ENCODE results near the gene CTNND2. TPM values are rescaled to one million over a fixed set of nuclear protein-coding genes. Genes with fewer than 3 reads are reported as not detected.
A peak's percentile ranks its signal among the peaks of the same experiment; 100 is the strongest.
"Not testable (repeated sequence)": the region's sequence is repeated elsewhere in the genome, so short reads cannot be mapped to it uniquely, and the experiment has no call there.

Gene CTNND2
- total RNA-seq, 2 donors from 2014 or later = not detected

DNA sequence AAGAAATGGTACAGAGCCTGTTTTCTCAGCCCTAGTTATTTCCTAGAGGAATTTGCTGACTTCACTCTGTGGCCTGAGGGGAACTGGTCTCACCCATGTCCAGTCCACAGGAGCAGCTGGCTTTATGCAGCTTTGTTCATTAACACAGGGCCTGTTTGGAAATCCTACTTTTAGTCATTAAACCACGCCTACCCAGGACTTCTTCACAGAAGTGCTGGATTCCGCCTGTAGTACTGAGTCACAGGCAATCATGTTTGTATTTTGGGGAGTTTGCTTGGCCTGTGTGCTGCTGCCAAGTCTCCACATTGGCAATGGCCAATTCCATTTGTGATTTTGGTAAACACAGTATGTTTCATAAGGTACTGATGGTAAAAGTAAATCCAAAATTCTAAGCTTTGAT, 52.8 kb downstream of the CTNND2 start:
- DNase-seq (ENCODE audit: low spot score) (no peak), ATAC-seq (ENCODE audit: insufficient number of reproducible peaks, low FRiP score, low read depth) (peak; percentile 23)
- H3K27me3 ChIP-seq (replicated peaks; ENCODE audit: insufficient read depth) = no peaks in the 10 kb centered on the region
- no peaks in the 10 kb centered on the region for H3K4me1 ChIP-seq (ENCODE audit: control insufficient read depth in 1 of 2, low read depth in 2 of 2)
- H3K27ac ChIP-seq = no peak overlapping the region
- TF ChIP-seq, protein P1, sequence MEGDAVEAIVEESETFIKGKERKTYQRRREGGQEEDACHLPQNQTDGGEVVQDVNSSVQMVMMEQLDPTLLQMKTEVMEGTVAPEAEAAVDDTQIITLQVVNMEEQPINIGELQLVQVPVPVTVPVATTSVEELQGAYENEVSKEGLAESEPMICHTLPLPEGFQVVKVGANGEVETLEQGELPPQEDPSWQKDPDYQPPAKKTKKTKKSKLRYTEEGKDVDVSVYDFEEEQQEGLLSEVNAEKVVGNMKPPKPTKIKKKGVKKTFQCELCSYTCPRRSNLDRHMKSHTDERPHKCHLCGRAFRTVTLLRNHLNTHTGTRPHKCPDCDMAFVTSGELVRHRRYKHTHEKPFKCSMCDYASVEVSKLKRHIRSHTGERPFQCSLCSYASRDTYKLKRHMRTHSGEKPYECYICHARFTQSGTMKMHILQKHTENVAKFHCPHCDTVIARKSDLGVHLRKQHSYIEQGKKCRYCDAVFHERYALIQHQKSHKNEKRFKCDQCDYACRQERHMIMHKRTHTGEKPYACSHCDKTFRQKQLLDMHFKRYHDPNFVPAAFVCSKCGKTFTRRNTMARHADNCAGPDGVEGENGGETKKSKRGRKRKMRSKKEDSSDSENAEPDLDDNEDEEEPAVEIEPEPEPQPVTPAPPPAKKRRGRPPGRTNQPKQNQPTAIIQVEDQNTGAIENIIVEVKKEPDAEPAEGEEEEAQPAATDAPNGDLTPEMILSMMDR (IDR thresholded peaks at IDR 0.05) = no peak
- no peaks in the 10 kb centered on the region for H3K9me3 ChIP-seq
- no peak overlapping the region for H3K4me3 ChIP-seq
- H3K36me3 ChIP-seq = no peaks in the 10 kb centered on the region

DNA sequence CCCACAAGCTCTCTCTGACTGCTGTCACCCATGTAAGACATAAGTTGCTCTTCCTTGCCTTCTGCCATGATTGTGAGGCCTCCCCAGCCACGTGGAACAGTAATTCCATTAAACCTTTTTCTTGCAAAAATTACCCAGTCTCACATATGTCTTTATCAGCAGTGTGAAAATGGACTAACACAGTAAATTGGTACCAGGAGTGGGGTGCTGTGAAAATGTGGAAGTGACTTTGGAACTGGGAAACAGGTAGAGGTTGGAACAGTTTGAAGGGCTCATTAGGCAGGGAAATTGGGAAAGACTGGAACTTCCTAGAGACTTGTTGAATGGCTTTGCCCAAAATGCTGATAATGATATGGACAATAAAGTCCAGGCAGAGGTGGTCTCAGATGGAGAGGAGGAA, 75.7 kb downstream of the CTNND2 start:
- H3K27me3 ChIP-seq (replicated peaks; ENCODE audit: insufficient read depth); H3K36me3 ChIP-seq; DNase-seq (ENCODE audit: low spot score); H3K4me3 ChIP-seq; H3K27ac ChIP-seq; H3K4me1 ChIP-seq (ENCODE audit: control insufficient read depth in 1 of 2, low read depth in 2 of 2); ATAC-seq (ENCODE audit: insufficient number of reproducible peaks, low FRiP score, low read depth); H3K9me3 ChIP-seq: not testable (repeated sequence)

DNA sequence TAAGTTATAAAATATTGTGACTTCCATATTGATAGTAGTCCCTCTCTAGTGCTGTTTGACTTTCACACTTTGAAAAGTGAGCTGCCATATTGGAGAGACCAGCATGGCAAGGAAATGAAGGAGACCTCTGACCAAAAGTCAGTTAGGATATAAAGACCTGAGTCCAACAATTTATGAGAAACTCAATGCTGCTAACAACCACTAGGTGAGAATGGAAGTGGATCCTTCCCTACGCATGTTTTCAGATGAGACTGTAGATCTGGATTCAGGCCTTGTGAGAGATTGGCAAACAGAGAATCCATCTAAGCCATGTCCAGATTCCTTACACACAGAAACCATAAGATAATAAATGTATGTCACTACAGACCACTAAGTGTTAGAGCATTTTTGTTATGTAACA, 81.6 kb downstream of the CTNND2 start:
- ATAC-seq (ENCODE audit: insufficient number of reproducible peaks, low FRiP score, low read depth) = no peak
- no peaks in the 10 kb centered on the region for H3K27me3 ChIP-seq (replicated peaks; ENCODE audit: insufficient read depth)
- TF ChIP-seq, protein P1 (IDR thresholded peaks at IDR 0.05) = no peak
- H3K9me3 ChIP-seq = no peaks in the 10 kb centered on the region
- H3K4me3 ChIP-seq = no peak overlapping the region
- no peak overlapping the region for H3K27ac ChIP-seq
- H3K36me3 ChIP-seq = no peaks in the 10 kb centered on the region
- DNase-seq (ENCODE audit: low spot score) = no peak
- H3K4me1 ChIP-seq (ENCODE audit: control insufficient read depth in 1 of 2, low read depth in 2 of 2) = no peaks in the 10 kb centered on the region

DNA sequence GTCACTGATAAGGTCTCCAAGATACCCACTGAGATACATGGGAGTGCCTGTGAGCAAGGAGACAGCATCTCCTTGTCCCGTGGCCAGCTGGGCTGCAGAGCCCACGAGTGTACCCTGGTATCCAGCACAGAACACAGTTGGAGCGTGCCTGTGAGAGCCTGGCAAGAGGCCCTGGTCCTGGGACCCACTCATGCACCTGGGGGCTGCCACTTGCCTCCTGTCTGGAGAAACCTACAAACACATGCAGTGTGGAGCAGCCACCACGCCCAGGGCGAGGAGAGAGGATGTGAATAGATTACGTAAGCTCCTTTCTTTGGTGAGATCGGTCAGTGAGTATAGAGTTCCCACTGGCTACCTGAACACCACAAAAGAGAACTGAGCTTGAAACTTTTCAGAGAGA, 88.3 kb downstream of the CTNND2 start:
- Histone ChIP-seq H3K9me3 (no peaks in the 10 kb centered on the region), H3K36me3 (no peaks in the 10 kb centered on the region), H3K4me3 (no peak overlapping the region), H3K27me3 (replicated peaks; ENCODE audit: insufficient read depth) (no peaks in the 10 kb centered on the region), H3K27ac (no peak overlapping the region), H3K4me1 (ENCODE audit: control insufficient read depth in 1 of 2, low read depth in 2 of 2) (no peaks in the 10 kb centered on the region)
- no peak for DNase-seq (ENCODE audit: low spot score)
- no peak for ATAC-seq (ENCODE audit: insufficient number of reproducible peaks, low FRiP score, low read depth)
- TF ChIP-seq, protein P1 (IDR thresholded peaks at IDR 0.05) = no peak

DNA sequence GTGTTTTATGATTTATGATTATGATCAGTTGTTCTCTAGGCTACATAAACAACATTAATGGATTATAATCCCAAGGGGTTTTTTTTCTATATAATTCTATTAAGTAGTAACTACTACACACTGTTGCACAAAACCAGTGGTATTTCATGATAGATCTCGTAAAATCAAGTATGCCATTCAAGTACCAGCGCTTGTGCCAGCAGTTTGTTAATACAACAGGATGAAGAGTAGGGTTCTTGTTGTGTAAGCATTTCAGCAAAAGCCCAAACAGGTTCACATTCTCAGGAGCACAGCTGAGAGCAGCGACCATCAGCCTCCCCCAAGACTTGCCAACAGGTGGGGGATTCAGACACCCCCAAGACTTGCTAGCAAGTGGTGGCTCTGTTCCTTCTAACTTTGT, 88.8 kb downstream of the CTNND2 start:
- ATAC-seq (ENCODE audit: insufficient number of reproducible peaks, low FRiP score, low read depth) (no peak), DNase-seq (ENCODE audit: low spot score) (no peak)
- Histone ChIP-seq H3K4me1 (ENCODE audit: control insufficient read depth in 1 of 2, low read depth in 2 of 2) (no peaks in the 10 kb centered on the region), H3K9me3 (no peaks in the 10 kb centered on the region), H3K36me3 (no peaks in the 10 kb centered on the region), H3K4me3 (no peak overlapping the region), H3K27me3 (replicated peaks; ENCODE audit: insufficient read depth) (no peaks in the 10 kb centered on the region), H3K27ac (no peak overlapping the region)
- TF ChIP-seq, protein P1 (IDR thresholded peaks at IDR 0.05) = no peak

DNA sequence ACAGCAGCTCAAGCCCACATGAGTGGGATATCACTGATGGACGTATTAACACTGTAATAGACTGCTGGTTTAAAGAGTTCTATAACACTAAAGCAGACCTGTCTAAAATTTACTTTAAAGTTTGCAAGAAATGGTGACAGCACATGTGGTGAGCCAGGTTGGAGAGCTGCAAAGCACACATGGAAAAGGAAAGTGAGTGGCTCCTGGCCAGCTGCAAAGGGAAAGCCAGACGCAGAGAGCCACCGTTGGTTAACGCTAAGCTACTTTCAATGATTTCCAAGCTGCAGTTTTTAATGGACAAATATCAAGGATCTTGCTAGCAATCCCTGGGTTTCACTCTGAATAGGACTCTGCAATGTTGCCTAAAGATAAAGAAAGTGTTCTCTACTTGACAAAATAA, 89.9 kb downstream of the CTNND2 start:
- Histone ChIP-seq H3K4me1 (ENCODE audit: control insufficient read depth in 1 of 2, low read depth in 2 of 2) (no peaks in the 10 kb centered on the region), H3K9me3 (no peaks in the 10 kb centered on the region), H3K4me3 (no peak overlapping the region), H3K36me3 (no peaks in the 10 kb centered on the region), H3K27me3 (replicated peaks; ENCODE audit: insufficient read depth) (no peaks in the 10 kb centered on the region), H3K27ac (no peak overlapping the region)
- DNase-seq (ENCODE audit: low spot score) (no peak), ATAC-seq (ENCODE audit: insufficient number of reproducible peaks, low FRiP score, low read depth) (no peak)
- TF ChIP-seq, protein P1 (IDR thresholded peaks at IDR 0.05) = no peak

Measured in thoracic aorta (tissue), 2 donors.